ENCODE results near the gene IGSF6. TPM values are rescaled to one million over a fixed set of nuclear protein-coding genes. Genes with fewer than 3 reads are reported as not detected.

Gene IGSF6
- total and polyA plus RNA-seq, 2 of the 13 experiments (the other 11 are each of a cell fraction or from before 2014, with no cell fraction given), result not detected

DNA sequence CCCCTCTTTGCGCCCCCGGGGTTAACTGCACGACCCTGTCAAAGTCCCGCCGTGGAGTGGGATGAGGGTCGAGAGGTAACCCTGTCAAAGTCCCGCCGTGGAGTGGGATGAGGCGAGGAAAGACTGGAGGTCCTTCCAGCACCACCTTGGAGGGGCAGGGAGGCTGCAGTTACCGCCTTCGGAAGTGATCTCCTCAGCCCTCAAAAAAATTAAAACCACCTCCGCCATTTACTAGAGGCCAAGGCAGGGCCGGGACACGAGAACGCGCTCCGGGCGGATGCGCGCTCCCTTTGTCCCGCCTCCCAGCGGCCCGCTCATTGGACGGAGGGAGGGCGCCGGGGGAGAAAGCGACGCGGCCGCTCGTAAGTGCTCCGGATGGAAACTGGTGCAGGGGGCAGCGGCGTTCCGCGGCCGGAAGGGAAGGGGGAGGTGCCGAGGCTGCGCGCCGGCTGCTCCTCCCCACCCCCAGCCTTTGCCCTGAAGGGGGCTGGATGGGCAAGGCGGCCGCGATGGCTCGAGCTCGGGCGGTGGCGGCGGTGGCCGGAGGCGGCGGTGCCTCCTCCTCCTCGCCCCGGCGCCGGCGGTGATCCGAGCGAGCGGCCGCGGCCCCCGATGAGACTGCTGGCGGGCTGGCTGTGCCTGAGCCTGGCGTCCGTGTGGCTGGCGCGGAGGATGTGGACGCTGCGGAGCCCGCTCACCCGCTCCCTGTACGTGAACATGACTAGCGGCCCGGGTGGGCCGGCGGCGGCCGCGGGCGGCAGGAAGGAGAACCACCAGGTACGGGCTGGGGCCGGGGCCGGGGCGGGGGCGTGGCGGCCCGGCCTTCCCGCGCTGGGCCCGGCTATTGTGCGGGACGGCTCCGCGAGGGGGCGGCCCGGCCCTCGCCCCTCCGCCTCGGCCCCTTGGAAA is 53.0 kb downstream of the IGSF6 start, which contains the start of gene METTL9 (continued):
- peak; percentile 65; the same call in 1 of the 2 replicates for TF ChIP-seq ZXDC (CRISPR knock-in tag; IDR thresholded peaks at IDR 0.05)
- TF ChIP-seq ZNF878 (CRISPR knock-in tag; IDR thresholded peaks at IDR 0.05), result peak; percentile 98
- peak; percentile 91; the same call in 1 of the 2 replicates for TF ChIP-seq ZNF431 (CRISPR knock-in tag; IDR thresholded peaks at IDR 0.05; ENCODE audit: borderline replicate concordance, low read depth)
- peak; percentile 99 for TF ChIP-seq TOE1 (CRISPR knock-in tag; IDR thresholded peaks at IDR 0.05)
- TF ChIP-seq, protein P1, sequence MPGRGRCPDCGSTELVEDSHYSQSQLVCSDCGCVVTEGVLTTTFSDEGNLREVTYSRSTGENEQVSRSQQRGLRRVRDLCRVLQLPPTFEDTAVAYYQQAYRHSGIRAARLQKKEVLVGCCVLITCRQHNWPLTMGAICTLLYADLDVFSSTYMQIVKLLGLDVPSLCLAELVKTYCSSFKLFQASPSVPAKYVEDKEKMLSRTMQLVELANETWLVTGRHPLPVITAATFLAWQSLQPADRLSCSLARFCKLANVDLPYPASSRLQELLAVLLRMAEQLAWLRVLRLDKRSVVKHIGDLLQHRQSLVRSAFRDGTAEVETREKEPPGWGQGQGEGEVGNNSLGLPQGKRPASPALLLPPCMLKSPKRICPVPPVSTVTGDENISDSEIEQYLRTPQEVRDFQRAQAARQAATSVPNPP (CRISPR knock-in tag; IDR thresholded peaks at IDR 0.05), result peak; percentile 96
- peak; percentile 82 for TF ChIP-seq PHF21A (CRISPR knock-in tag; IDR thresholded peaks at IDR 0.05)
- TF ChIP-seq, protein P2, sequence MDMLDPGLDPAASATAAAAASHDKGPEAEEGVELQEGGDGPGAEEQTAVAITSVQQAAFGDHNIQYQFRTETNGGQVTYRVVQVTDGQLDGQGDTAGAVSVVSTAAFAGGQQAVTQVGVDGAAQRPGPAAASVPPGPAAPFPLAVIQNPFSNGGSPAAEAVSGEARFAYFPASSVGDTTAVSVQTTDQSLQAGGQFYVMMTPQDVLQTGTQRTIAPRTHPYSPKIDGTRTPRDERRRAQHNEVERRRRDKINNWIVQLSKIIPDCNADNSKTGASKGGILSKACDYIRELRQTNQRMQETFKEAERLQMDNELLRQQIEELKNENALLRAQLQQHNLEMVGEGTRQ (IDR thresholded peaks at IDR 0.05; ENCODE audit: low read depth, low read length), result no peak
- TF ChIP-seq, protein P2 (CRISPR knock-in tag; IDR thresholded peaks at IDR 0.05; ENCODE audit: borderline replicate concordance), result peak; percentile 34; the same call in 1 of the 2 replicates
- no peak for TF ChIP-seq ZNF468 (CRISPR knock-in tag; IDR thresholded peaks at IDR 0.05)
- no peak for TF ChIP-seq ZNF282 (IDR thresholded peaks at IDR 0.05; ENCODE audit: partially characterized antibody)
- TF ChIP-seq, protein P3, sequence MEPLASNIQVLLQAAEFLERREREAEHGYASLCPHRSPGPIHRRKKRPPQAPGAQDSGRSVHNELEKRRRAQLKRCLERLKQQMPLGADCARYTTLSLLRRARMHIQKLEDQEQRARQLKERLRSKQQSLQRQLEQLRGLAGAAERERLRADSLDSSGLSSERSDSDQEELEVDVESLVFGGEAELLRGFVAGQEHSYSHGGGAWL (CRISPR knock-in tag; IDR thresholded peaks at IDR 0.05), result peak; percentile 98
- TF ChIP-seq KMT2A (CRISPR knock-in tag; IDR thresholded peaks at IDR 0.05), result peak; percentile 99
- TF ChIP-seq SNAPC2 (CRISPR knock-in tag; IDR thresholded peaks at IDR 0.05), result peak; percentile 96
- peak; percentile 97 for TF ChIP-seq TAF1 (CRISPR knock-in tag; IDR thresholded peaks at IDR 0.05)
- TF ChIP-seq SALL2 (CRISPR knock-in tag; IDR thresholded peaks at IDR 0.05), result peak; percentile 97; the same call in 1 of the 2 replicates
- peak; percentile 70 for TF ChIP-seq CEBPG (CRISPR knock-in tag; IDR thresholded peaks at IDR 0.05)
- TF ChIP-seq ZBTB2 (CRISPR knock-in tag; IDR thresholded peaks at IDR 0.05; ENCODE audit: low read depth), result peak; percentile 97
- TF ChIP-seq ARID2 (CRISPR knock-in tag; IDR thresholded peaks at IDR 0.05; ENCODE audit: borderline replicate concordance), result peak; percentile 99
- peak; percentile 96 for TF ChIP-seq ZSCAN21 (CRISPR knock-in tag; IDR thresholded peaks at IDR 0.05; ENCODE audit: borderline replicate concordance)
- TF ChIP-seq ZBTB8A (CRISPR knock-in tag; IDR thresholded peaks at IDR 0.05; ENCODE audit: borderline replicate concordance, low read depth), result 0 out of 2 replicates have a peak, but pooled peaks have one; percentile 43
- TF ChIP-seq ZNF782 (CRISPR knock-in tag; IDR thresholded peaks at IDR 0.05; ENCODE audit: borderline replicate concordance), result peak; percentile 83; the same call in 1 of the 2 replicates
